GM23338 (cell line): ENCODE measurements around the gene PRM1. TPM values are rescaled to one million over a fixed set of nuclear protein-coding genes. Genes with fewer than 3 reads are reported as not detected.

ENCODE experiments used
- CREB1 ChIP-seq: fragments of 250-450 bp; sonication (Bioruptor Pico); IDR thresholded peaks from 2 replicates; pipeline ENCODE4 v1.5.0; 2020; ENCODE audit warnings: low read depth, mild to moderate bottlenecking, moderate library complexity
- EZH2 ChIP-seq: fragments of 200-600 bp; sonication (generic); IDR thresholded peaks from one replicate; pipeline ENCODE4 v1.8.0; 2017; ENCODE audit warnings: antibody characterized with exemption, mild to moderate bottlenecking, low read depth; ENCODE audit not compliant: unreplicated experiment
- EZH2phosphoT487 ChIP-seq: fragments of 200-600 bp; sonication (generic); IDR thresholded peaks from one replicate; pipeline ENCODE4 v1.8.1; 2018; ENCODE audit warnings: antibody characterized with exemption; ENCODE audit not compliant: unreplicated experiment
- JUNB ChIP-seq: IDR thresholded peaks from one replicate; pipeline ENCODE4 v1.6.1; 2016; ENCODE audit warnings: antibody characterized with exemption; ENCODE audit not compliant: unreplicated experiment
- POLR2AphosphoS5 ChIP-seq: IDR thresholded peaks from 2 replicates; pipeline ENCODE4 v1.6.1; 2016; ENCODE audit warnings: antibody characterized with exemption, low read depth
- REST ChIP-seq: IDR thresholded peaks from one replicate; pipeline ENCODE4 v1.6.1; 2018; ENCODE audit warnings: antibody characterized with exemption; ENCODE audit not compliant: unreplicated experiment
- ZNF114 ChIP-seq: fragments of 250-450 bp; sonication (Bioruptor Pico); IDR thresholded peaks from 2 replicates; pipeline ENCODE4 v1.5.0; 2020; ENCODE audit warnings: mild to moderate bottlenecking, moderate library complexity
- ZNF462 ChIP-seq: fragments of 250-450 bp; sonication (Bioruptor Pico); IDR thresholded peaks from 2 replicates; pipeline ENCODE4 v1.5.0; 2020; ENCODE audit warnings: mild to moderate bottlenecking, moderate library complexity
- polyA plus RNA-seq: library from polyadenylated mRNA; unstranded; fragments of >200 nt; fragmentation: Nextera tagmentation; extraction: Ambion mirVana; gene quantifications from 2 replicates; pipeline ENCODE4 v1.2.1, GENCODE V29; 2016
- total RNA-seq: library from RNA; depleted of rRNA; stranded (reverse); fragments of >200 nt; shearing (Covaris generic); gene quantifications from 2 replicates; pipeline ENCODE4 v1.2.3, GENCODE V29; 2014

The PRM1 gene
- total and polyA plus RNA-seq, 2 experiments from 2014 or later: 1.2 TPM; not detected in 1

DNA sequence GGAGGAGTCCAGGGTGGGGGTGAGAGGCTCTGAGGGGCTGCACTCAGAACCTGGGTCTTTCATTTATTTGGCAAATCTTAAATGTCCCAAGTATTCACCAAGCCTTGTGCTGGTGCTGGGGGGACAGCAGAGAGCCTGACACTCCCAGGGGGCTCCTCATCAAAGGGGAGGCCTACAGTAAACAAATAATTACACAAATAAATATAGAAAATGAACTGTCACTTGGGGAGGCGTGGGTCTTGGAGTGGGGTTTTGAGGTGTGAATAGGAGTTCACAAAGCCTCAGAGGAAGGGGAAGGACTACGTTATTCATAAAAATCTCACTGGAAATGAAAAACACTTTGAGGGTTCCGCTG is 15.2 kb upstream of the PRM1 start (continued):
- TF ChIP-seq REST (no peak), EZH2 (no peak), POLR2AphosphoS5 (no peak), ZNF114 (CRISPR knock-in tag) (no peak), JUNB (no peak), ZNF462 (no peak), CREB1 (CRISPR knock-in tag) (no peak), EZH2phosphoT487 (no peak)
